ENCODE results near the gene IFT122.

GRCh38 chr3:129557548-129557894 lies 117.5 kb downstream of the IFT122 start:
- no peak for TF ChIP-seq CTCF (IDR thresholded peaks at IDR 0.05; ENCODE audit: insufficient read depth, low read depth, low read length)
- no peak for TF ChIP-seq EZH2 (IDR thresholded peaks at IDR 0.05; ENCODE audit: insufficient read depth, low read length)
